K562 (cell line): ENCODE measurements around the gene MED13L. TPM values are rescaled to one million over a fixed set of nuclear protein-coding genes. Genes with fewer than 3 reads are reported as not detected.
A peak's percentile ranks its signal among the peaks of the same experiment; 100 is the strongest.

Experiments
- ATAC-seq: fragments of 200-7000 bp; cut with Tn5 transposase; 3 replicates; pipeline ENCODE4 v1.9.1; 2020; ENCODE audit warnings: moderate library complexity
- BruUV-seq: library from RNA; stranded (reverse); fragments of 400-500 nt; replicated peaks from 2 replicates; lab custom pipeline; 2021; lab: Mats Ljungman, UMichigan
- CTCF ChIA-PET: fragments of 300-600 bp; formaldehyde crosslinking; extraction: SDS; loops from one replicate; lab custom pipeline; 2021; ENCODE audit warnings: low intra/inter-chr PET ratio; lab: Yijun Ruan, JAX
- POLR2A ChIA-PET: fragments of 300-600, 350-650 bp; sonication (Branson Sonifier 250); formaldehyde crosslinking; extraction: SDS; loops from one replicate; lab custom pipeline; 2021; ENCODE audit warnings: antibody characterized with exemption, inconsistent platforms; lab: Yijun Ruan, JAX
- DNase-seq, 4 experiments: peaks; one replicate each; pipeline versions ENCODE4 v3.0.0 to v3.0.0-alpha.2; 2011 to 2018; ENCODE audit warnings: low spot score in 3 of 4, mixed read lengths in 3 of 4; ENCODE audit errors: extremely low read depth in 1 of 4
- FAIRE-seq: peaks from 2 replicates; lab custom pipeline; 2011; peaks lifted over from hg19 to GRCh38; lab: Jason Lieb, UNC
- H2AFZ ChIP-seq: 2 replicates; pipeline ENCODE4 v1.6.0; 2011; ENCODE audit warnings: low read depth, low read length, control low read depth, inconsistent platforms
- H3K27ac ChIP-seq: fragments of 200-600 bp; 3 replicates; pipeline ENCODE4 v1.8.0; 2011; ENCODE audit warnings: low read depth, mild to moderate bottlenecking, control low read depth, inconsistent platforms, low read length, moderate library complexity, mixed read lengths; ENCODE audit errors: extremely low read depth
- H3K27me3 ChIP-seq, 2 experiments: fragments of 300-600 bp in 1 of 2; 2 replicates in 1 of 2; 3 replicates in 1 of 2; pipeline versions ENCODE4 v1.6.0 to v1.8.0; 2011; ENCODE audit warnings: inconsistent platforms in 2 of 2, low read length in 2 of 2, mild to moderate bottlenecking in 1 of 2, mixed read lengths in 1 of 2, moderate library complexity in 1 of 2; ENCODE audit not compliant: control insufficient read depth in 2 of 2, insufficient read depth in 2 of 2
- H3K36me3 ChIP-seq: fragments of 300-600 bp; 3 replicates; pipeline ENCODE4 v1.8.0; 2011; ENCODE audit warnings: mild to moderate bottlenecking, low read length, inconsistent platforms; ENCODE audit not compliant: control insufficient read depth, insufficient read depth
- H3K4me1 ChIP-seq, 2 experiments: fragments of 200-600 bp in 1 of 2; replicated peaks in 1 of 2; 2 replicates in 1 of 2; 3 replicates in 1 of 2; pipeline versions ENCODE4 v1.5.1 to v1.8.0; 2011; ENCODE audit warnings: inconsistent platforms in 2 of 2, low read length in 2 of 2, mild to moderate bottlenecking in 1 of 2, mixed read lengths in 1 of 2, moderate library complexity in 1 of 2; ENCODE audit not compliant: control insufficient read depth in 2 of 2, insufficient read depth in 2 of 2
- H3K4me2 ChIP-seq: 2 replicates; pipeline ENCODE4 v1.6.1; 2011; ENCODE audit warnings: low read length, control low read depth, inconsistent platforms, mixed read lengths; ENCODE audit not compliant: insufficient read depth
- H3K4me3 ChIP-seq: fragments of 200-600 bp; sonication (generic), shearing (Covaris generic); 2 replicates; pipeline ENCODE4 v1.5.1; 2016; ENCODE audit warnings: control low read depth, inconsistent platforms
- H3K79me2 ChIP-seq: fragments of 200-600 bp; 3 replicates; pipeline ENCODE4 v1.8.0; 2011; ENCODE audit warnings: low read length, inconsistent platforms; ENCODE audit not compliant: control insufficient read depth, insufficient read depth
- H3K9ac ChIP-seq, 2 experiments: 2 replicates each; pipeline versions ENCODE4 v1.6.0 to v1.6.1; 2011; ENCODE audit warnings: low read depth in 2 of 2, low read length in 2 of 2, control low read depth in 1 of 2, inconsistent platforms in 1 of 2, mild to moderate bottlenecking in 1 of 2, mixed read lengths in 1 of 2; ENCODE audit not compliant: insufficient read depth in 1 of 2
- H3K9me1 ChIP-seq: one replicate; pipeline ENCODE4 v1.6.0; 2011; ENCODE audit warnings: inconsistent platforms, mild to moderate bottlenecking, low read length, moderate library complexity; ENCODE audit not compliant: control insufficient read depth, insufficient read depth
- H3K9me3 ChIP-seq: replicated peaks from 2 replicates; pipeline ENCODE4 v1.5.1; 2011; ENCODE audit warnings: low read depth, low read length, inconsistent platforms; ENCODE audit not compliant: control insufficient read depth, insufficient read depth
- H4K20me1 ChIP-seq: replicated peaks from 2 replicates; pipeline ENCODE4 v1.6.1; 2011; ENCODE audit warnings: low read length, inconsistent platforms, mixed read lengths; ENCODE audit not compliant: control insufficient read depth, insufficient read depth
- CBFA2T3 ChIP-seq: fragments of 450-650 bp; IDR thresholded peaks from 2 replicates; pipeline ENCODE4 v1.6.1; 2017
- CBX1 ChIP-seq: sonication (generic); IDR thresholded peaks from 2 replicates; pipeline ENCODE4 v1.6.1; 2016; ENCODE audit warnings: antibody characterized with exemption, low read depth, mild to moderate bottlenecking
- CHD4 ChIP-seq: fragments of 200-600 bp; sonication (generic); IDR thresholded peaks from 3 replicates; pipeline ENCODE4 v1.6.1; 2012; ENCODE audit warnings: low read depth, mild to moderate bottlenecking, mixed read lengths, low read length, inconsistent platforms; ENCODE audit not compliant: insufficient read depth, insufficient replicate concordance, poor library complexity, severe bottlenecking
- CREB5 ChIP-seq: fragments of 250-450 bp; sonication (Bioruptor Pico); IDR thresholded peaks from 2 replicates; pipeline ENCODE4 v1.5.0; 2020; ENCODE audit warnings: mild to moderate bottlenecking
- DLX4 ChIP-seq: fragments of 250-450 bp; sonication (Bioruptor Pico); IDR thresholded peaks from 2 replicates; pipeline ENCODE4 v1.6.1; 2021; ENCODE audit warnings: mild to moderate bottlenecking
- GATA2 ChIP-seq: sonication (generic); formaldehyde crosslinking; IDR thresholded peaks from 2 replicates; pipeline ENCODE4 v1.4.0; 2020; ENCODE audit warnings: mild to moderate bottlenecking, missing genetic modification reagents
- HDAC2 ChIP-seq: fragments of 450-650 bp; IDR thresholded peaks from 2 replicates; pipeline ENCODE4 v1.6.1; 2016; ENCODE audit warnings: mild to moderate bottlenecking
- HDGF ChIP-seq: fragments of 450-650 bp; IDR thresholded peaks from 2 replicates; pipeline ENCODE4 v1.6.1; 2016
- RBM25 ChIP-seq: fragments of 200-400 bp; formaldehyde crosslinking; IDR thresholded peaks from 2 replicates; pipeline ENCODE4 v1.6.1; 2018; ENCODE audit warnings: low read length, low read depth, moderate library complexity; ENCODE audit not compliant: severe bottlenecking
- RCOR1 ChIP-seq, 2 experiments: IDR thresholded peaks; 2 replicates each; pipeline ENCODE4 v1.6.1; 2012; ENCODE audit warnings: low read depth in 2 of 2, low read length in 2 of 2, borderline replicate concordance in 1 of 2, improper control_type of control experiment in 1 of 2
- RFX5 ChIP-seq: IDR thresholded peaks from 2 replicates; pipeline ENCODE4 v1.6.1; 2011; ENCODE audit warnings: low read depth, mild to moderate bottlenecking, improper control_type of control experiment, low read length
- RFX7 ChIP-seq: fragments of 250-450 bp; sonication (Bioruptor Pico); IDR thresholded peaks from 2 replicates; pipeline ENCODE4 v1.5.1; 2021; ENCODE audit warnings: mild to moderate bottlenecking
- TBP ChIP-seq: optimal IDR thresholded peaks from 2 replicates; pipeline ENCODE3; 2011; ENCODE audit warnings: low read depth, low read length, improper control_type of control experiment
- THRB ChIP-seq: fragments of 450-650 bp; formaldehyde crosslinking; conservative IDR thresholded peaks from 2 replicates; pipeline ENCODE4 v1.4.0; 2022; ENCODE audit warnings: mild to moderate bottlenecking, missing genetic modification characterization
- ZFP91 ChIP-seq: sonication (generic); formaldehyde crosslinking; IDR thresholded peaks from 2 replicates; pipeline ENCODE4 v1.8.0; 2022; ENCODE audit warnings: mild to moderate bottlenecking, missing genetic modification reagents
- ZNF212 ChIP-seq: fragments of 450-650 bp; formaldehyde crosslinking; IDR thresholded peaks from 2 replicates; pipeline ENCODE4 v1.4.0; 2020; ENCODE audit warnings: mild to moderate bottlenecking
- ZNF668 ChIP-seq: fragments of 250-450 bp; sonication (Bioruptor Pico); IDR thresholded peaks from 2 replicates; pipeline ENCODE4 v1.8.0; 2022; ENCODE audit warnings: mild to moderate bottlenecking, inconsistent platforms
- ZSCAN32 ChIP-seq: fragments of 450-650 bp; formaldehyde crosslinking; IDR thresholded peaks from 2 replicates; pipeline ENCODE4 v1.4.0; 2020; ENCODE audit warnings: mild to moderate bottlenecking, moderate library complexity
- WGBS: fragments of 100-300 bp; shearing (Covaris generic); methylation state at CpG from one replicate; pipeline ENCODE4 v1.1.6; 2016; ENCODE audit warnings: low coverage, mixed read lengths; ENCODE audit not compliant: insufficient coverage; ENCODE audit errors: missing lambda C conversion rate; 5-methylcytosine and 5-hydroxymethylcytosine counted together
- in situ Hi-C: fragments of 300-500 bp; cut with MboI; formaldehyde crosslinking; loops from 4 replicates; pipeline ENCODE4 v1.15.0; 2018; ENCODE audit warnings: inconsistent platforms, mixed read lengths
- intact Hi-C: fragments of 100-400 bp; cut with micrococcal nuclease; formaldehyde crosslinking; loops from 2 replicates; pipeline ENCODE4 v1.14.2; 2022
- polyA plus RNA-seq, 8 experiments: library from polyadenylated mRNA; depleted of rRNA in 4 of 8; stranded (reverse) in 5 of 8; unstranded in 3 of 8; fragments of >200 nt; fragmentation: Nextera tagmentation in 2 of 8; fragmentation: Illumina TruSeq in 1 of 8; extraction: Ambion mirVana in 2 of 8; extraction: Trizol in 1 of 8; gene quantifications; 2 replicates each; pipeline versions ENCODE4 v1.2.1 to v1.2.3, GENCODE V29; 2011 to 2014; ENCODE audit warnings: inconsistent platforms in 1 of 8, missing spikeins in 1 of 8
- total RNA-seq, 7 experiments: library from RNA; depleted of rRNA in 6 of 7; stranded (reverse); fragments of >200 nt in 6 of 7; fragmentation: Illumina TruSeq in 2 of 7; extraction: Trizol in 2 of 7; gene quantifications; 2 replicates each; pipeline versions ENCODE4 v1.2.1 to v1.2.3, GENCODE V29; 2011 to 2021; ENCODE audit warnings: low replicate concordance in 1 of 7

The MED13L gene
- total and polyA plus RNA-seq, 9 of the 15 experiments (the other 6 are each of a cell fraction or from before 2014, with no cell fraction given) = 13.4 to 90.3 (median 36.9) TPM

GRCh38 chr12:116287842-116288301 lies 10.4 kb upstream of the MED13L start:
- Histone ChIP-seq H3K36me3 (no peaks in the 10 kb centered on the region), H3K79me2 (no peaks in the 10 kb centered on the region), H3K9ac (no peak overlapping the region), H3K9me3 (no peaks in the 10 kb centered on the region), H3K27me3 (no peaks in the 10 kb centered on the region), H4K20me1 (no peaks in the 10 kb centered on the region), H2AFZ (no peak overlapping the region), H3K27ac (no peak overlapping the region), H3K4me1 (peaks cover 1 to 7% of the 10 kb centered on the region in 2 experiments; a peak in 3 of 5 replicates), H3K4me2 (no peak overlapping the region), H3K4me3 (no peak overlapping the region), H3K9me1 (no peaks in the 10 kb centered on the region)
- ATAC-seq (no peak), DNase-seq (no peak), FAIRE-seq (no peak)
- in situ Hi-C loops = no loop called here
- ChIA-PET CTCF (no interaction called here), POLR2A (no interaction called here)
- intact Hi-C loops = no loop called here
- BruUV-seq = no TSS peak
- 58% methylated on average over 3 of the region's 3 CpGs for WGBS
- TF ChIP-seq RCOR1 (IDR thresholded peaks at IDR 0.05; ENCODE audit: borderline replicate concordance in 1 of 2, low read depth in 2 of 2, low read length in 2 of 2) (peak; percentile 34 to 85; a peak in 3 of 4 replicates), DLX4 (no peak), TBP (no peak), ZFP91 (CRISPR knock-in tag) (no peak), CBFA2T3 (peak; percentile 19; the same call in 1 of the 2 replicates), ZNF212 (CRISPR knock-in tag) (no peak), HDAC2 (peak; percentile 89; the same call in 1 of the 2 replicates), ZNF668 (no peak), CHD4 (peak; percentile 94), RFX5 (no peak), RBM25 (peak; percentile 96), HDGF (no peak), ZSCAN32 (CRISPR knock-in tag) (no peak), CBX1 (peak; percentile 74; the same call in 1 of the 2 replicates), GATA2 (CRISPR knock-in tag) (peak; percentile 66), CREB5 (CRISPR knock-in tag) (no peak), RFX7 (CRISPR knock-in tag) (no peak), THRB (CRISPR knock-in tag) (no peak)
